HCT116 (cell line): Measurements from ENCODE around the gene BBS7.

Experiments used
- CEBPB ChIP-seq: IDR thresholded peaks from 2 replicates; pipeline ENCODE4 v1.6.1; 2012; ENCODE audit warnings: low read depth
- EGR1 ChIP-seq: IDR thresholded peaks from 2 replicates; pipeline ENCODE4 v1.6.1; 2012; ENCODE audit warnings: low read depth
- EZH2 ChIP-seq: fragments of 200-600 bp; sonication (generic); IDR thresholded peaks from 2 replicates; pipeline ENCODE4 v1.6.1; 2017; ENCODE audit warnings: antibody characterized with exemption, mixed run types
- FOSL1 ChIP-seq: IDR thresholded peaks from 2 replicates; pipeline ENCODE4 v1.6.1; 2012; ENCODE audit warnings: low read depth
- MAX ChIP-seq: IDR thresholded peaks from 2 replicates; pipeline ENCODE4 v1.6.1; 2012
- POLR2A ChIP-seq: IDR thresholded peaks from 2 replicates; pipeline ENCODE4 v1.7.0; 2011; ENCODE audit warnings: borderline replicate concordance; ENCODE audit not compliant: insufficient read depth, insufficient read length; ENCODE audit errors: extremely low read depth
- POLR2AphosphoS5 ChIP-seq: IDR thresholded peaks from 2 replicates; pipeline ENCODE4 v1.6.1; 2011; ENCODE audit warnings: mild to moderate bottlenecking, low read depth, low read length, moderate library complexity
- YY1 ChIP-seq: IDR thresholded peaks from 2 replicates; pipeline ENCODE4 v1.6.1; 2011; ENCODE audit warnings: low read length, low read depth, moderate library complexity, mild to moderate bottlenecking; ENCODE audit not compliant: insufficient replicate concordance; ENCODE audit errors: extremely low read depth
- ZNF274 ChIP-seq: fragments of 200-500 bp; sonication (Bioruptor generic); IDR thresholded peaks from 2 replicates; pipeline ENCODE4 v1.6.1; 2014; ENCODE audit warnings: mild to moderate bottlenecking, low read depth, low read length, inconsistent platforms
- TF ChIP-seq, protein P1 (sequence below), 3 experiments: fragments of 200-600 bp in 1 of 3; sonication (generic) in 1 of 3; IDR thresholded peaks in 2 of 3; conservative IDR thresholded peaks in 1 of 3; 2 replicates each; pipeline ENCODE4 v1.5.1; 2012 to 2017; ENCODE audit warnings: low read depth in 2 of 3, low read length in 2 of 3, antibody characterized with exemption in 1 of 3, borderline replicate concordance in 1 of 3, control low read depth in 1 of 3, mild to moderate bottlenecking in 1 of 3, mixed read lengths in 1 of 3, mixed run types in 1 of 3, moderate library complexity in 1 of 3; ENCODE audit not compliant: insufficient read depth in 1 of 3
- TF ChIP-seq, protein P2 (sequence below): IDR thresholded peaks from 2 replicates; pipeline ENCODE4 v1.6.1; 2011; ENCODE audit warnings: mild to moderate bottlenecking, low read length, moderate library complexity; ENCODE audit not compliant: insufficient replicate concordance; ENCODE audit errors: extremely low read depth

DNA sequence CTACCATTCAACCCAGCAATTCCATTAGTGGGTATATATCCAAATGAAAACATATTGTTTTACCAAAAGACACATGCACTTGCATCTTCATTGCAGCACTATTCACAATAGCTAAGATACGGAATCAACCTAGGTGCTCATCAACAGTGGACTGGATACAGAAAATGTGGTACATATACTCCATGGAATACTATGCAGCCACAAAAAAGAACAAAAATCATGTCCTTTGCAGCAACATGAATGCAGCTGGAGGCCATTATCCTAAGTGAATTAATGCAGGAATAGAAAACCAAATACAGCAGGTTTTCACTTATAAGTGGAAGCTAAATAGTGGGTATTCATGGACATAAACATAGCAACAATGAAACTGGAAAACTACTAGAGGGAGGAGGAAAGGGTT lies 38.1 kb upstream of the BBS7 start:
- TF ChIP-seq YY1 = no peak
- TF ChIP-seq, protein P1, sequence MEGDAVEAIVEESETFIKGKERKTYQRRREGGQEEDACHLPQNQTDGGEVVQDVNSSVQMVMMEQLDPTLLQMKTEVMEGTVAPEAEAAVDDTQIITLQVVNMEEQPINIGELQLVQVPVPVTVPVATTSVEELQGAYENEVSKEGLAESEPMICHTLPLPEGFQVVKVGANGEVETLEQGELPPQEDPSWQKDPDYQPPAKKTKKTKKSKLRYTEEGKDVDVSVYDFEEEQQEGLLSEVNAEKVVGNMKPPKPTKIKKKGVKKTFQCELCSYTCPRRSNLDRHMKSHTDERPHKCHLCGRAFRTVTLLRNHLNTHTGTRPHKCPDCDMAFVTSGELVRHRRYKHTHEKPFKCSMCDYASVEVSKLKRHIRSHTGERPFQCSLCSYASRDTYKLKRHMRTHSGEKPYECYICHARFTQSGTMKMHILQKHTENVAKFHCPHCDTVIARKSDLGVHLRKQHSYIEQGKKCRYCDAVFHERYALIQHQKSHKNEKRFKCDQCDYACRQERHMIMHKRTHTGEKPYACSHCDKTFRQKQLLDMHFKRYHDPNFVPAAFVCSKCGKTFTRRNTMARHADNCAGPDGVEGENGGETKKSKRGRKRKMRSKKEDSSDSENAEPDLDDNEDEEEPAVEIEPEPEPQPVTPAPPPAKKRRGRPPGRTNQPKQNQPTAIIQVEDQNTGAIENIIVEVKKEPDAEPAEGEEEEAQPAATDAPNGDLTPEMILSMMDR (IDR thresholded peaks at IDR 0.05 in 2 of 3, conservative IDR thresholded peaks at IDR 0.05 in 1 of 3; ENCODE audit: borderline replicate concordance in 1 of 3, insufficient read depth in 1 of 3, low read depth in 2 of 3, low read length in 2 of 3) = no peak
- TF ChIP-seq EZH2 = no peak
- TF ChIP-seq POLR2A = no peak
- no peak for TF ChIP-seq ZNF274
- no peak for TF ChIP-seq MAX
- TF ChIP-seq POLR2AphosphoS5 = no peak
- no peak for TF ChIP-seq CEBPB
- TF ChIP-seq EGR1 = no peak
- TF ChIP-seq, protein P2, sequence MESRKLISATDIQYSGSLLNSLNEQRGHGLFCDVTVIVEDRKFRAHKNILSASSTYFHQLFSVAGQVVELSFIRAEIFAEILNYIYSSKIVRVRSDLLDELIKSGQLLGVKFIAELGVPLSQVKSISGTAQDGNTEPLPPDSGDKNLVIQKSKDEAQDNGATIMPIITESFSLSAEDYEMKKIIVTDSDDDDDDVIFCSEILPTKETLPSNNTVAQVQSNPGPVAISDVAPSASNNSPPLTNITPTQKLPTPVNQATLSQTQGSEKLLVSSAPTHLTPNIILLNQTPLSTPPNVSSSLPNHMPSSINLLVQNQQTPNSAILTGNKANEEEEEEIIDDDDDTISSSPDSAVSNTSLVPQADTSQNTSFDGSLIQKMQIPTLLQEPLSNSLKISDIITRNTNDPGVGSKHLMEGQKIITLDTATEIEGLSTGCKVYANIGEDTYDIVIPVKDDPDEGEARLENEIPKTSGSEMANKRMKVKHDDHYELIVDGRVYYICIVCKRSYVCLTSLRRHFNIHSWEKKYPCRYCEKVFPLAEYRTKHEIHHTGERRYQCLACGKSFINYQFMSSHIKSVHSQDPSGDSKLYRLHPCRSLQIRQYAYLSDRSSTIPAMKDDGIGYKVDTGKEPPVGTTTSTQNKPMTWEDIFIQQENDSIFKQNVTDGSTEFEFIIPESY = no peak
- TF ChIP-seq FOSL1 = no peak
